ENCODE measurements around the gene ATP6V1F.

- TF ChIP-seq, protein P1, sequence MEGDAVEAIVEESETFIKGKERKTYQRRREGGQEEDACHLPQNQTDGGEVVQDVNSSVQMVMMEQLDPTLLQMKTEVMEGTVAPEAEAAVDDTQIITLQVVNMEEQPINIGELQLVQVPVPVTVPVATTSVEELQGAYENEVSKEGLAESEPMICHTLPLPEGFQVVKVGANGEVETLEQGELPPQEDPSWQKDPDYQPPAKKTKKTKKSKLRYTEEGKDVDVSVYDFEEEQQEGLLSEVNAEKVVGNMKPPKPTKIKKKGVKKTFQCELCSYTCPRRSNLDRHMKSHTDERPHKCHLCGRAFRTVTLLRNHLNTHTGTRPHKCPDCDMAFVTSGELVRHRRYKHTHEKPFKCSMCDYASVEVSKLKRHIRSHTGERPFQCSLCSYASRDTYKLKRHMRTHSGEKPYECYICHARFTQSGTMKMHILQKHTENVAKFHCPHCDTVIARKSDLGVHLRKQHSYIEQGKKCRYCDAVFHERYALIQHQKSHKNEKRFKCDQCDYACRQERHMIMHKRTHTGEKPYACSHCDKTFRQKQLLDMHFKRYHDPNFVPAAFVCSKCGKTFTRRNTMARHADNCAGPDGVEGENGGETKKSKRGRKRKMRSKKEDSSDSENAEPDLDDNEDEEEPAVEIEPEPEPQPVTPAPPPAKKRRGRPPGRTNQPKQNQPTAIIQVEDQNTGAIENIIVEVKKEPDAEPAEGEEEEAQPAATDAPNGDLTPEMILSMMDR (IDR thresholded peaks at IDR 0.05; ENCODE audit: insufficient read depth, low read length, poor library complexity, severe bottlenecking): no peak
- no peak for TF ChIP-seq EZH2phosphoT487 (conservative IDR thresholded peaks at IDR 0.05; ENCODE audit: low read length)
Observed at GRCh38 chr7:128875523-128875948, 12.9 kb downstream of the ATP6V1F start.

All from SU-DHL-6 (cell line).